Retina (tissue), 1 donor: Measurements from ENCODE around the gene HDDC3.
A peak's percentile ranks its signal among the peaks of the same experiment; 100 is the strongest.

Source experiments
- DNase-seq: peaks from one replicate; pipeline ENCODE4 v3.0.0-alpha.2; 2016

Gene HDDC3, protein sequence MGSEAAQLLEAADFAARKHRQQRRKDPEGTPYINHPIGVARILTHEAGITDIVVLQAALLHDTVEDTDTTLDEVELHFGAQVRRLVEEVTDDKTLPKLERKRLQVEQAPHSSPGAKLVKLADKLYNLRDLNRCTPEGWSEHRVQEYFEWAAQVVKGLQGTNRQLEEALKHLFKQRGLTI

GRCh38 chr15:90931828-90932659 is at the start of gene HDDC3:
HDDC3 (minus strand) TSS chr15:90932549; CDS start chr15:90932540, 9 bp downstream.
- DNase-seq = peak; percentile 94

DNA sequence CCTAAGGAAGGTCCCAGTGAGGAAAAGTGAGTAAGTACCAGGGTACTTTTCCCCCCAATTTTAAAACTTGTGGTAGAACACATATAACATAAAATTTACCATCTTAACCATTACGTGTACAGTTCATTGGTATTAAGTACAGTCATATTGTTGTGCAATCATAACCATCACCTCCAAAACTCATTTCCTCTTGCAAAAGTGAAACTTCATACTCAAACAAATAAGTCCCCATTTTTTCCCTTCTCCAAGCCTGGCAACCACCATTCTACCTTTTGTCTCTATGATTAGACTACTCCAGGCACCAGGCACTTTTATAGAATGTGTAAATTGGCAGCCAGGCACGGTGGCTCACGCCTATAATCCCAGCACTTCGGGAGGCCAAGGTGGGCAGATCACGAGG is 49.8 kb upstream of the HDDC3 start:
- DNase-seq = no peak

DNA sequence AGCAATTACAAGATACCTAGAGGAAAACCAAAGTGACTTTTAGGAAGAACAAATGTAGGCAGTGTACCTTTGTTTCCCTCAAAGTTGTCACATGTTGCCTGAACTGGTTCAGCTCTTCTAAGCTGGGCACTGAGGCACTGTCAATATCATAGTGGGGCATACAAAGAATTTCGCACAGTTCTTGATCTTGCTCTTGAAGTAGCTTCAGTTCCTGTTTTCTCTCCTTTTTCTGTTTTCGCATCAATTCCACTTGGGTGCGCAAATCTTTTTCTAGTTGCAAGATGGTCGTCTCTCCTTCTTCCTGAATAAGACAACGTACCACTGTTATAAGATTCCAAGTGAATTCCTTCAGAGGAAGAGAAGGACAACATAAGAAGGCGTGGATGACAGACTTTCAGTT is 49.3 kb upstream of the HDDC3 start:
- DNase-seq = no peak

DNA sequence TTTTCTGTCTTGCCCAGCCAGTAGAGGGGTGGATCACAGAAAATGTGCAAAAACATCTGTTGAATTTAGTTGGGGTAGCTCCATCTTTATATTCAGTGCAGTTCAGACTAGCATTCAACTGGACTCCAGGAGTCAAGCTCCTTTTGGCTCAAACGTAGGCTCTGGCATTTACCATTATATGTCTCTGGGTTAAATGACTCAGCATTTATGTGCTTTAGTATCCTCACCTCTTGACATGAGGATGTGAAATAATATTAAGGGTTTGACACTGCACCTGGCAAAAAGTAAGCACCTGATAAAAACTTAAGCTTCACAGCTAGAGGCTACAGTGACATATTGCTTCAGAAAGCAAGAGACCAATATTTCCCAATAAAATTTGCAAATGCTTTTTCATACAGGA is 47.2 kb upstream of the HDDC3 start:
- no peak for DNase-seq

DNA sequence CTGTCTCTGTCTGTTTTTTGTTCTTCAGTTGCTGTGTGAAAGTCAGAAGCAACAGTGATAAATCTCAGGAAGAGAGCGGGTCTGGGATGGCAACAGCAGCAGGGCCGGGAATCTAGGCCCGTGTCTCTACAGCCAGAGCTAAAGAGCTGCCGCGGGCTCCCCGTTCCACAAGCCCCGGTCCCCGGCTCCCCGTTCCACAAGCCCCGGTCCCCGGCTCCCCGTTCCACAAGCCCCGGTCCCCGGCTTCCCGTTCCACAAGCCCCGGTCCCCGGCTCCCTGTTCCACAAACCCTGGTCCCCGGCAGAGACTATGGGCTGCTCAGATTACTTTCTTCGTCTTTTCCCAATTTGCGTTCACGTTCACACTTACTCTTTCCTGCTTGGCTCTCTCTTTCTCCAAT is 41.9 kb upstream of the HDDC3 start:
- no peak for DNase-seq

DNA sequence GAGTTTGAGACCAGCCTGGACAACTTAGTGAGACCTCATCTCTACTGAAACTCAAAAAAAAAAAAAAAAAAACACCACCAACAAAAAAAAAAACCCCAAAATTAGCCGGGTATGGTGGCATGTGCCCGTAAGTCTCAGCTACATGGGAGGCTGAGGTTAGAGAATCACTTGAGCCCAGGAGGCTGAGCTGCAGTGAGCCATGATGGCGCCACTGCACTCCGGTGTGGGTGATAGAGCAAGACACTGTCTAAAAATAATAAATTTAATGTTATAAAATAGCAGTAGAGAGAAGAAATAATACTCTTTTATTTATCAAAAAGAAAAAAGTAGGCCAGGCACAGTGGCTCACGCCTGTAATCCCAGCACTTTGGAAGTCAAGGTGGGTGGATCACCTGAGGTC is 39.8 kb upstream of the HDDC3 start:
- no peak for DNase-seq

- DNase-seq = no peak
Observed at GRCh38 chr15:90970274-90970673, 37.9 kb upstream of the HDDC3 start.

- no peak for DNase-seq
Observed at GRCh38 chr15:90968434-90968833, 36.1 kb upstream of the HDDC3 start.

DNA sequence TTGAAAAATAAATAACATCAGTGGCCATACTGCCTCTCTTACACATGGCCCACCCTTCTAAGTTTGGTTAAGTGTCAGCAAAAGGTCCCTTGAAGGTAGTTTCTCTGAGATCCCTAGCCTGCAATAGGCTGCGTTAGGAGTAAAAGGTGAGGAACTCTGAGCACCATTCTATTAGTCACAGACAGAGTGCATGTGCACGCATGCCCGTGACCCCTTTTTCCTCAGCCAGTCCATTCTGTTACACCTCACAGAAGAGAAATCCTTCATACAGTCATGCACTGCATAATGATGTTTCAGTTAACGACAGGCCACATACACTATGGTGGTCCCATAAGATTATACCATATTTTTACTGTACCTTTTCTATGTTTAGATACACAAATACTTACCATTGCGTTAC is 34.9 kb upstream of the HDDC3 start:
- DNase-seq = no peak

DNA sequence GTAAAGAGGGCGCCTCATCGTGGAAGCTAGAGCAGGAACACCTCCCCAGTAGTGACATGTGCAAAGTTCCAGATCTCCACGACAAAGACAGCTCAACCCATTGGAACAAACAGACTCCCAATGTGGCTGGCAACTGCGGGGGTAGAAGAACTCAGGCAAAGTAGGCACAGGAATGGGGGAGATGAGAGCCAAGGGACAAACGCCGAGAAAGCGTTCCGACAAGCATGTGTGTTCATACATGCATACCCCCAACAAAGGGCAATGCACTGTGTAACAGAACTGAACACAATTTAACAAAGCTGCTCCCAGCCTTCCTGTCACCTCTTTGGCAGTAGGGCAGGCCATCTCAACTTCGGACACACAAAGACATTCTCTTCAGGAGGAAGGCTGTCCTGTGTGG is 33.9 kb upstream of the HDDC3 start:
- no peak for DNase-seq

GRCh38 chr15:90962021-90962420 is 29.7 kb upstream of the HDDC3 start:
- no peak for DNase-seq

GRCh38 chr15:90960298-90961091 is 28.1 kb upstream of the HDDC3 start:
- no peak for DNase-seq

DNA sequence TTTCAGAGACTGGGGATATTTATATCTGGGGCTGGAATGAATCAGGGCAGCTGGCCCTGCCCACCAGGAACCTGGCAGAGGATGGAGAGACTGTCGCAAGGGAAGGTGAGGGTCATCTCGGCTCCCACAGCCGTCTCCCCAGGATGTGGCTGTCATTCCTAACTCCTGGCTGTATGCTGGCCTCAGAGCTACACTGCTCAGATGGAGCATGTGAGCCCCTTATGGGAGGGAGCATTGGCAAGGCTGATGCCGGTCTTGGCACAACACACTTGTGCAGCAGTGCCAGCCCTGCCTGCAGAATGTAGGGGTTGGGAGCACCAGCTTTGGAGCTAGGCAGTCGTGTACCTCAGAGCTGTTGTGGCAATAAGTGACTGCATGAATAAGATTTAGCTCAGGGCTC is 27.5 kb upstream of the HDDC3 start:
- no peak for DNase-seq

GRCh38 chr15:90959028-90959595 is 26.8 kb upstream of the HDDC3 start:
- DNase-seq = no peak

DNA sequence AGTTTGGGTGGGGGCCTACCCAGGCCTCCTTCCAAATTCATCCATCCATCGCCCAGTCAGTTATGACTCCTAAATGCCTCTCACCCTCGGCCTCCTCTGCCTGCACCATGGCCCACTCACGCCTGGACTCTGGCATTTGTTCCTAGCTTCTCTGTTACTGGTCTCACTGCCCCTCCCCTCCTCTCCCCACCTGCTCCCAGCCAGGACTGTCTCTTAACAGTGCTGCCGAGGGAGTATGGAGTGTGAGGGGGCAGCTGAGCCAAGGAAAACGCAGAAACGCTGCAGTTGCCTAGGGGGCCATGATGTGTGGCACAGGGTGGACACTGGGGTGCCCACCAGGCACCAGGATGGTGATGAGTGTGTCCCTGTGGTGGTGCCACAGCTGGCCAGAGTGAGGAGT is 25.4 kb upstream of the HDDC3 start:
- DNase-seq = no peak

DNA sequence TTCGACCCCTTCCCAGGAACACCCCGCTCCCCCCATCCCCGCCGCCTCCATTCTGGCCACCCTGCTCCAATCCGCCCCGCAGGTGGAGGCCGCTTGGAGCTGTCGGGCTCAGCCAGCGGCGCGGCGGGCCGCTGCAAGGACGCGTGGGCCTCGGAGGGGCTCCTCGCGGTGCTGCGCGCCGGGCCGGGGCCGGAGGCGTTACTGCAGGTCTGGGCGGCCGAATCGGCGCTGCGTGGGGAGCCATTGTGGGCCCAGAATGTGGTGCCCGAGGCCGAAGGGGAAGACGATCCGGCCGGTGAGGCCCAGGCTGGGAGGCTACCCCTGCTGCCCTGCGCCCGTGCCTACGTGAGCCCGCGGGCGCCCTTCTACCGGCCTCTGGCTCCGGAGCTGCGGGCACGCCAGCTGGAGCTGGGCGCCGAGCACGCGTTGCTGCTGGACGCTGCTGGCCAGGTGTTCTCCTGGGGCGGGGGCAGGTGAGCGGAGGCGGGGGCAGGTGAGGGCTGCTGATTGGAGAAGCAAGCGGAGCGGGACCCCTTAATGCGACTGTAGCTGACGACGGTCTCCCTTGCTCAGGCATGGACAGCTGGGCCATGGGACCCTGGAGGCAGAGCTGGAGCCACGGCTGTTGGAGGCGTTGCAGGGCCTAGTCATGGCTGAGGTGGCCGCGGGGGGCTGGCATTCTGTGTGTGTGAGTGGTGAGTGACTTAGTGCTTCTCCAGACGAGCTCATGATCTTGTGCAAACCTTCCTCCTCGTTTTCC is 24.9 kb upstream of the HDDC3 start:
- peak; percentile 82 for DNase-seq

- DNase-seq = peak; percentile 95
Observed at GRCh38 chr15:90956274-90957030, 24.1 kb upstream of the HDDC3 start.

- DNase-seq = no peak
Observed at GRCh38 chr15:90955624-90956273, 23.4 kb upstream of the HDDC3 start.

DNA sequence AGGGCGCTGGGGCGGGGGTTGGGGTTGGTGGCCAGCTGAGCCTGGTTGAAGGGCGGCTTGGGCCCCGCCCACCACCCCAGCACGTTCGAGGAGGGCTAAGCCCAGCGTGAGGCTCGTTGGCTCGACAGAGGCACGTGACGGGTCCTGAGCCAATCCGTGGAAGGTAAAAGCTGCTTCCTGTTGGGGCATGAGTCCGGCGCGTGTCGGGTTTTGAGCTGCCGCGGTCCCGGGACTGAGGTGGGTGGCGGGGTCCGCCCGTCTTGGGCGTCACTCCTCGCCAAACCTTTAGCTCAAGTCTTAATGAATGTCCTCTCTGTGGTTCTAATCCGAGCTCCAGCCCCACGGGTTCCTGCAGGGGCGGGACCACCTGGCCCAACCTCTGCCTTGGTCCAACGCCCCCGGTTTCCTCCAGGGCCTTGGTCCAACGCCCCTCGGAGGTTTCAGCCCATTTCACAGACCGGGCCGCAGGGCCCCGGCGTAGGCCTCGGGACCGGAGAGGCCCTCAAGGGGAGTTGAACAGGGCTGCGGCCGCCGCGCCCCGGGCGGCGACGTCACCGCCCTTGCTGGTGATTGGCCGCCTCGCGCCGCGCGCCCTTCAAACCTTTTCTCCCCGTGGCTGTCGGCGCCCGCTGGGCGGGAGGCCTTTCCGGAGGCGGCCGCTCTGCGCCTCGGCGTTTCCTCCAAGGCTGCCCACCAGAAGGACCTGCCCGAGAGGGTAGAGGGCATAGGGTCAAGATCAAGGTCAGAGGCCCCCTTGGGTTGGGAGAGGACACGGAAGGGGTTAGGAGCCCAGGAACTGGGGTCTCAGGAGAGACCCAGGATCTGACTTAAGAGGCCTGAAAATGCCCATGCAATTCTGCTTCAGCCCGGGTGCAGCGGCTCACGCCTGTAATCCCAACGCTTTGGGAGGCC is 22.6 kb upstream of the HDDC3 start, which contains the start of gene RCCD1:
Gene RCCD1 (plus strand): TSS at position 173 of the 912 bp plus-strand sequence. CDS start 1,851 bp downstream, outside the sequence.
- DNase-seq = peak; percentile 94
